Upper lobe of right lung (tissue), 1 donor: ENCODE data around the gene C1QTNF7. TPM values are rescaled to one million over a fixed set of nuclear protein-coding genes. Genes with fewer than 3 reads are reported as not detected.

ENCODE experiments used
- ATAC-seq: fragments of 200-7000 bp; cut with Tn5 transposase; one replicate; pipeline ENCODE4 v1.9.1; 2020; ENCODE audit warnings: mild to moderate bottlenecking, moderate library complexity
- DNase-seq: peaks from one replicate; pipeline ENCODE4 v3.0.0-alpha.2; 2020
- H3K27ac ChIP-seq: fragments of 200-600 bp; one replicate; pipeline ENCODE4 v1.8.0; 2022
- H3K27me3 ChIP-seq: fragments of 200-600 bp; one replicate; pipeline ENCODE4 v1.8.0; 2022; ENCODE audit warnings: mild to moderate bottlenecking
- H3K36me3 ChIP-seq: fragments of 200-600 bp; one replicate; pipeline ENCODE4 v1.8.0; 2022
- H3K4me1 ChIP-seq: fragments of 200-600 bp; one replicate; pipeline ENCODE4 v1.8.0; 2022
- H3K4me3 ChIP-seq: fragments of 200-600 bp; one replicate; pipeline ENCODE4 v1.8.0; 2022; ENCODE audit warnings: mild to moderate bottlenecking
- H3K9me3 ChIP-seq: fragments of 200-600 bp; one replicate; pipeline ENCODE4 v1.8.0; 2022
- intact Hi-C: fragments of 100-400 bp; cut with DNase I; formaldehyde crosslinking; loops from one replicate; pipeline ENCODE4 v1.11.0; 2022
- total RNA-seq: library from RNA; stranded (reverse); fragmentation: NEBNext Ultra II Directional; extraction: Animal tissue kit (Norgen Biotek cat#: 25700); gene quantifications from one replicate; pipeline ENCODE4 v1.2.1, GENCODE V29; 2021
- TF ChIP-seq, protein P1 (sequence below): fragments of 200-600 bp; IDR thresholded peaks from one replicate; pipeline ENCODE4 v1.8.0; 2022; ENCODE audit warnings: antibody characterized with exemption
- donor health status: DM: no; HTN: yes; CAD: no; lungs with severe emphysema.

Gene C1QTNF7
- total RNA-seq, 1 donor from 2014 or later, result 15.1 TPM

DNA sequence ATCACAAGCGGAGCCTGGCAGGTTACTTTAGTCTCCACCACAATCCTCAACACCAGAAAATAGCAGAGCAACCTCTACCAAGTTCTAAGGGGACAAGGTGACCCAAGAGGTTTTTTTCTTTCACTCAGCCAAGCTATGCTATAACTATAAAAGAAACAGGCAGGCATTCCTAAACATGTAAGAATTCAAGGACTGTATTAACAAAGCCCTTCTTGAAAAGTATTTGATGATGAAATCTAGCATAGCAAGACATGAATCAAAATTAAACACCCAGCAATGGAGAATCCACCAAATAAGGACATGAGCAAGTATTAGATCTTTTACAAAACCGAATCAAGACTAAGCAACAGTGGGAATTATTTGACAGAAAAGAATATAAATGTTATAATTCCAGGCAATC lies 25.7 kb upstream of the C1QTNF7 start:
- ATAC-seq, result peak; percentile 36
- peak overlapping the region; percentile 59 for H3K27ac ChIP-seq
- H3K36me3 ChIP-seq, result no peaks in the 10 kb centered on the region
- H3K9me3 ChIP-seq, result no peaks in the 10 kb centered on the region
- TF ChIP-seq, protein P1, sequence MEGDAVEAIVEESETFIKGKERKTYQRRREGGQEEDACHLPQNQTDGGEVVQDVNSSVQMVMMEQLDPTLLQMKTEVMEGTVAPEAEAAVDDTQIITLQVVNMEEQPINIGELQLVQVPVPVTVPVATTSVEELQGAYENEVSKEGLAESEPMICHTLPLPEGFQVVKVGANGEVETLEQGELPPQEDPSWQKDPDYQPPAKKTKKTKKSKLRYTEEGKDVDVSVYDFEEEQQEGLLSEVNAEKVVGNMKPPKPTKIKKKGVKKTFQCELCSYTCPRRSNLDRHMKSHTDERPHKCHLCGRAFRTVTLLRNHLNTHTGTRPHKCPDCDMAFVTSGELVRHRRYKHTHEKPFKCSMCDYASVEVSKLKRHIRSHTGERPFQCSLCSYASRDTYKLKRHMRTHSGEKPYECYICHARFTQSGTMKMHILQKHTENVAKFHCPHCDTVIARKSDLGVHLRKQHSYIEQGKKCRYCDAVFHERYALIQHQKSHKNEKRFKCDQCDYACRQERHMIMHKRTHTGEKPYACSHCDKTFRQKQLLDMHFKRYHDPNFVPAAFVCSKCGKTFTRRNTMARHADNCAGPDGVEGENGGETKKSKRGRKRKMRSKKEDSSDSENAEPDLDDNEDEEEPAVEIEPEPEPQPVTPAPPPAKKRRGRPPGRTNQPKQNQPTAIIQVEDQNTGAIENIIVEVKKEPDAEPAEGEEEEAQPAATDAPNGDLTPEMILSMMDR, result no peak
- DNase-seq, result no peak
- intact Hi-C loops, result no loop called here
- H3K27me3 ChIP-seq, result no peaks in the 10 kb centered on the region
- H3K4me1 ChIP-seq, result peaks cover 41% of the 10 kb centered on the region
- H3K4me3 ChIP-seq, result no peak overlapping the region

DNA sequence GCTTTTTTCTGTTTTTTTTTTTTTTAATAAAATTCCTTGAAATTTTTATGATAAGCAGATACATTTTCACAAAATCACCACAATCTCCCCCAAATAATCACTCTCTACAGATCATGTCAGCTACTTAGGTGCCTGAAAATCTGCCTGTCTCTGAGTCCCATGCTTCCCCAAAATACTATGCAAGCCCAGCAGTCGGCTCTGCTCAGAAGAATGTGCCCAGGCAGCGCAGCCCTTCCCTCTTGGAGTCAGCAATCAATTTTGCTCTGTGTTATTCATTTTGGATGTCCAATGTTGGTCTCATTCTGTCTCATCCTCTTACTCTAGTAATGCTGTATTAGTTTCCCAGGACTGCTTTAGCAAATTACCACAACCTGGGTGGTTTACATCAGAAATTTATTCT lies 24.9 kb upstream of the C1QTNF7 start:
- Histone ChIP-seq H3K4me1 (peaks cover 41% of the 10 kb centered on the region), H3K27me3 (no peaks in the 10 kb centered on the region), H3K36me3 (no peaks in the 10 kb centered on the region), H3K27ac (no peak overlapping the region), H3K4me3 (no peak overlapping the region), H3K9me3 (no peaks in the 10 kb centered on the region)
- DNase-seq, result no peak
- no peak for ATAC-seq
- intact Hi-C loops, result no loop called here
- TF ChIP-seq, protein P1, result no peak

DNA sequence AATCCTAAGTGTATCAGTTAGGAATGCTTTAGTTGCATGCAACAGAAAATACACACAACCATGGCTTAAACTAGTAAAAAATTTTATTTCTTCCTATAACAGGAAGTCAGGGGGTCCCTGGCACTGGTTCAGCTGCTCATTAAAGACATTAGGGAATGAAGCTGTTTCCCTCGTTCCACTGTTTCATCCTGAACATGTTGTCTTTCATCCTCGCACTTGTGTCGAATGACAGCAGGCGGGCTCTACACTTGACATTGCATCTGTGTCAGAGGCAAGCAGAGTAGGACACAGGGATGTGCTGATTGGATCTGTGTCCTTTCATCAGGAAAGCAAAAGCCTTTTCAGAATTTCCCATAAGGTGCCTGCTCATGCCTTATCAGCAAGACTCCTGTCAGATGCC lies 22.8 kb upstream of the C1QTNF7 start:
- no peak for DNase-seq

DNA sequence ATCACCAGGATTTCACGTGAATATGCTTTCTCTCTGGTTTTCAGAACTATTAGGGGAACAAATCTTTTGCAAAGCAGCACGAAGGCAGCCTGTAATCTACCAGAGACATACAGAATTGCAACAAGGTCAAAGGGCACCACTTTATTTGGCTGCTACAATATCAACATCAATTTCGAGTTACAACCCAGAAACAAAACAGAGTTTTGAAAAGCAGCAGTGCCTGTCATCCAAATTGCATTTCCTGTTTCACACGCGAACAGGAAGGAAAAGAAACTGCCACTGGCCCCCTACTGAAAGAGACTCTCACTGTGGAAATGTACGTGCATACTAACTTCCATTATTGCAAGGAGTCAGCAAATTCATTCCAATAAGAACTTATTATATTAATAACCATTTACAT lies 17.1 kb upstream of the C1QTNF7 start:
- Histone ChIP-seq H3K27me3 (no peaks in the 10 kb centered on the region), H3K27ac (no peak overlapping the region), H3K36me3 (no peaks in the 10 kb centered on the region), H3K4me1 (peaks cover 21% of the 10 kb centered on the region), H3K9me3 (no peaks in the 10 kb centered on the region), H3K4me3 (no peak overlapping the region)
- intact Hi-C loops, result no loop called here
- TF ChIP-seq, protein P1, result no peak
- DNase-seq, result no peak
- no peak for ATAC-seq

More for the DNA sequence above, 22.8 kb upstream of the C1QTNF7 start:
- intact Hi-C loops, result no loop called here
- Histone ChIP-seq H3K36me3 (no peaks in the 10 kb centered on the region), H3K9me3 (no peaks in the 10 kb centered on the region), H3K4me3 (no peak overlapping the region), H3K4me1 (peaks cover 33% of the 10 kb centered on the region), H3K27ac (no peak overlapping the region), H3K27me3 (no peaks in the 10 kb centered on the region)
- TF ChIP-seq, protein P1, result no peak
- no peak for ATAC-seq

DNA sequence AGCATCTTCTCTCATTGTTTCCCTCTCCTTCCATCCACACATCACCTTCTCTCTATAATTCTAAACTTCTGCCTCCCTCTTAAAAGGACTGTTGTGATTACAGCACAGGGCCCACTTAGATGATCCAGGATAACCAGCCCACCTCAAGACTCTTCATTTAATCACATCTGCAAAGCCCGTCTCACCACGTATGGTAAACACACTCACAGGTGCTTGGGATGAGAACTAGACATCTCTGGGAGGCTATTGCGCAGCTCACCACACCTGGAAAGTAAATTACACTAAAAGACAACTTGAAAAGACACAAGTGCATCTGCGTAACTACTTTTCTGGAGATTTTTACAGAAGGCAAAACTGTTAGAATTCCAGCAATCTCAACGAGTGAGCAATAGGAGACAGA lies 15.4 kb upstream of the C1QTNF7 start:
- Histone ChIP-seq H3K4me3 (no peak overlapping the region), H3K4me1 (peaks cover 21% of the 10 kb centered on the region), H3K27ac (no peak overlapping the region), H3K27me3 (no peaks in the 10 kb centered on the region), H3K9me3 (no peaks in the 10 kb centered on the region), H3K36me3 (no peaks in the 10 kb centered on the region)
- TF ChIP-seq, protein P1, result no peak
- DNase-seq (no peak), ATAC-seq (no peak)
- intact Hi-C loops, result no loop called here

DNA sequence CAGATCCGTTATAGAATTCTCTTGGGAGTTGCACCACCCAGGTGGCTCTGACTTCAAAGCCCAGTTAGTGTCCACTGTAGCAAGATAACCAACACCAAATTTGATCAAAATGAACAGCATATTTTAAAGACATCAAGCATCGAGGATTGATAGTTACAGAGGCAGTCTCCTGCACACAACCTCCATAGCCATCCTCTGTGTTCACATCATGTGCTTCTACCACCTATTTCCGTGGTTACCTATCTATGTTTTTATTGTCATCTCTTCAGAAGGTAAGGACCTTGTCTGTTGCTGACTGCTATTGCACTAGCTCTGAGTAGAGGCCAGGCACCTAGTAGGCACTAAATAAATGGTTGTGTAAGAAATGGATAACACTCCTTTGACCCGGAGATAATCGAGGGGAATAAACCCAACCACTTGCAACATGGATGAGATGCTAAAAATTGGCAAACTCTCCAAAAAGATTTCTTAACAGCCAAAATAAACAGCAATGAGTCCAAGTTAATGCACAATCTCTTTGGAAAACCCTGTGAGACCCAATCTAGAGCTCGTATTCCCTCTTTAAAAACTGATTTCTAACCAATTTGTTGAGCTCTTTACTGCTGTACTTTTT lies 14.7 kb upstream of the C1QTNF7 start:
- TF ChIP-seq, protein P1, result no peak
- no peak overlapping the region for H3K27ac ChIP-seq
- H3K9me3 ChIP-seq, result no peaks in the 10 kb centered on the region
- H3K27me3 ChIP-seq, result no peaks in the 10 kb centered on the region
- intact Hi-C loops, result no loop called here
- DNase-seq (no peak), ATAC-seq (no peak)
- no peak overlapping the region for H3K4me3 ChIP-seq
- no peaks in the 10 kb centered on the region for H3K36me3 ChIP-seq
- peaks cover 21% of the 10 kb centered on the region for H3K4me1 ChIP-seq
